ENCODE data around the gene HCN3. TPM values are rescaled to one million over a fixed set of nuclear protein-coding genes. Genes with fewer than 3 reads are reported as not detected.
"Not testable (repeated sequence)": the region's sequence is repeated elsewhere in the genome, so short reads cannot be mapped to it uniquely, and the experiment has no call there.

Gene HCN3
- total RNA-seq, 1 donor from 2014 or later = 1.6 TPM

- no peak for DNase-seq
These were observed 8.4 kb downstream of the HCN3 start for GRCh38 chr1:155285631-155286044.

DNA sequence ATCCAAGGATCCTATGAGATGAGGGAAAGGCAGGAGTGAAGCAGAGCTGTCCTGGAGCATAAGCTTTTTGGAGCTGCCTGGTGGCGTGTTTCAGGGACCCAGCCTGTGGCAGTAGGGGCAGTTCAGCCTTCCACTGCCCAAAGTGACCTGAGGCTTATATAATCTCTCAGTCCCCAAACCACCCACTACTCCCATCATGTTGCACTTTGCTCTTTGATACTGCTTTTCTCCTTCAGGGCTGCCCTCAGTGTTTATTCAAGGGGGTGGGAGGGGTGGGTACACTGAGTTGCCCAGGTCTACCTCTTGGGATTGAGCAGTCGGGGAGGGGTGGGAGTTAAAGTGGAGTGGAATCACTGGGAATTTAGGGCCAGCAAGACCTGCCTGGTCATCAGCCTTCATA, 9.3 kb downstream of the HCN3 start:
- no peak for DNase-seq

GRCh38 chr1:155287987-155288543, 10.8 kb downstream of the HCN3 start:
- DNase-seq = no peak

- not testable (repeated sequence) for DNase-seq
These were observed 13.7 kb downstream of the HCN3 start for GRCh38 chr1:155291006-155291405.

DNA sequence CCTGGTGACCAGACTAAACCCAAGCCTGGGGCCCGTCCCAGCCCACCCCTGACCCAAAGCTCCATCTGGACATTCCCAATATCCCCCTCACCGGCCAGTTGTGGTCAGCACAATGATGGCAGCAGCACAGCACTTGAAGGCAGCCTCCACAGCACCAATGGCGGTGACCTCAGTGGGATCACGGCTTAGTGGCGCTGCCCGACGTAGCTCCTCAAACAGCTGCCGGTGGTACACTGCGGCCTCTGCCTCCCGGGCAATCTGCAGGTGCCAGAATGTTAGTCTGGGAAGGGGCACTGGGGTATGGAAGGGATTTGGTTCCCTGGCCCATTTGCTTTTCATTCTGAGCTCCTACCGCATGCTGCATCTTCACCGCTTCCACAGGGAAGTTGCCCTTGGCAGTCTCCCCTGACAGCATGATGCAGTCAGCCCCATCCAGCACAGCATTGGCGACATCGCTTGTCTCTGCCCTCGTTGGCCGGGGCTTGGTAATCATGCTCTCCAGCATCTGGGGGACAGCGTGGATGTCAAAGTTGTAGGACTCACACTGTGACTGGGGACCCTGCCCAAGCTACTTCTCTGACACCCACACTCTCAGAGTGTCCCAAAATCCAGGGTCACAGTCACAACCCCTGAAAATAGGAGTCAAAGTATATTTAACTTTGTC, 16.0 kb downstream of the HCN3 start:
- DNase-seq = no peak

GRCh38 chr1:155294520-155295182, 17.4 kb downstream of the HCN3 start:
- DNase-seq = no peak

DNA sequence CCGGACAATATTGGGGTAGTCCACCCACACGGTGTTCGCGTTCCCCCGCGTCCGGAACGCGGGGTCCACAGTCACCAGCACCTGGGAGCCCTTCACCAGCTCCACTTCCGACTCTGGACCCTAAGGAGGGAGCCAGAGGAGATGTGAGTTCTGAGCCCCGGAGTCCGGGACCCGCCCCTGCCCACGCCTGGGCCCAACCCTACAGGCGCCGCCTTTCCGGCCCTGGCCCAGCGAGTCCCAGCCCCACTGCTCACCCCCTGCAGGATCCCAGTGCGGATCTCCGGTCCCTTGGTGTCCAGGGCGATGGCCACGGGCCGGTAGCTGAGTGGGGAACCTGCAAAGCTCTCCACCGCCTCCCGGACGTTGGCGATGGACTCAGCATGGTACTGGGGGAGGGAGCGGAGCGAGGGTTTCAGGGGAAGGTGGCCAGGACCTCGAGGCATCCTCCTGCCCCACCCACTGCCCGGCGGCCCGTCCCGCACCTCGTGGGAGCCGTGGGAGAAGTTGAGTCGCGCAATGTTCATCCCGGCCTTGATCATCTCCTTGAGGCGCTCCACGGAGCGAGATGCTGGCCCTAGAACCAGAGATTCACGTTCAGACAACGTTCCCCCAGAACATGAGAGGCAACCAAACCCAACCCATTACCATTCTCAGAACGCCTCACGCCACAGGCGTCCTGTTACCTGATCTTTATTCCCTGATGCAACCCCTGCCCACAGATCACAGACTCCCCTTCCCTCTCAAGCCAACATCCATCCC, 18.1 kb downstream of the HCN3 start:
- no peak for DNase-seq

GRCh38 chr1:155295942-155296267, 18.6 kb downstream of the HCN3 start:
- DNase-seq = no peak

- no peak for DNase-seq
These were observed 19.4 kb downstream of the HCN3 start for GRCh38 chr1:155296661-155297060.

GRCh38 chr1:155297384-155297783, 20.1 kb downstream of the HCN3 start:
- no peak for DNase-seq

- no peak for DNase-seq
These were observed 22.8 kb downstream of the HCN3 start for GRCh38 chr1:155300024-155300423.

- no peak for DNase-seq
These were observed 23.5 kb downstream of the HCN3 start for GRCh38 chr1:155300553-155301329.

- no peak for DNase-seq
These were observed 24.1 kb downstream of the HCN3 start, which contains the start of gene PKLR for GRCh38 chr1:155301342-155301841. Gene PKLR, minus strand, starts transcription at chr1:155301438. Its CDS starts 43 bp downstream, at chr1:155301395.

- no peak for DNase-seq
These were observed 27.3 kb downstream of the HCN3 start for GRCh38 chr1:155304558-155305063.

DNA sequence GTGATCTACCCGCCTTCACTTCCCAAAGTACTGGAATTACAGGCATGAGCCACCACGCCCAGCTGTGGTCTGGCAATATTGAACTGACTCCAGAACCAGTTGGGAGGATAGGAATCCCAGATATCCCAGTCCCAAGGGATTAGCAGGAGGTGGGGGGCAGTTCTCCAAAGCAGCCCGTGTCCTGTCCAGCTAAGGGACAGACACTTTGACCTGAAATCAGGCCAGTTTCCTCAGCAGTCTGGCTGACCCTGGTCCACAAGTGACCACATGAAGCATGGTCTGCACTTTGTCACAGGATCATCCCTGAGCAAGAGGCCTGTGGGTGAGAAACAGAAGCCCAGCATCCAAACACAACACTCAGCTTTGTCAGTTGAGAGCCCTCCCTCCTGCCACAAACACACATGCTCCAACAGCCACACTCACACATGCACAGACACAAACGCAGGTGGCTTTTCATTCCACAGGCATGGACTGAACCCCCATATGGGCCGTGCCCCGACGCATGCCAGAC, 28.7 kb downstream of the HCN3 start:
- DNase-seq = no peak

DNA sequence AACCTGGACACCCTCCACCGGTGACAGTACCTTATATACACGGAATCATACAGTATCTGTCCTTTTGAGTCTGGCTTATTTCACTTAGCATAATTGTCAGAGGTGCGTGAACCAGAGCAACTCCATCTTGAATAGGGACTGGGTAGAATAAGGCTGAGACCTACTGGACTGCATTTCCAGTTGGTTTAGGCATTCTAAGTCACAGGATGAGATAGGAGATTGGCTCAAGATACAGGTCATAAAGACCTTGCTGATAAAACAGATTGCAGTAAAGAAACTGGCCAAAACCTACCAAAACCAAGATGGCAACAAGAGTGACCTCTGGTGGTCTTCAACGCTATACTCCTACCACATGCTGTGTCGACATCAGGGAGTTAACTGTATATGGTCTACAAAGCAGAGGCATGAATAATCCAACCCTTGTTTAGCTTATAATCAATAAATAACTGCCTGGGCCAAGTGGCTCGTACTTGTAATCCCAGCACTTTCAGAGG, 30.0 kb downstream of the HCN3 start:
- peak; percentile 66 for DNase-seq

DNA sequence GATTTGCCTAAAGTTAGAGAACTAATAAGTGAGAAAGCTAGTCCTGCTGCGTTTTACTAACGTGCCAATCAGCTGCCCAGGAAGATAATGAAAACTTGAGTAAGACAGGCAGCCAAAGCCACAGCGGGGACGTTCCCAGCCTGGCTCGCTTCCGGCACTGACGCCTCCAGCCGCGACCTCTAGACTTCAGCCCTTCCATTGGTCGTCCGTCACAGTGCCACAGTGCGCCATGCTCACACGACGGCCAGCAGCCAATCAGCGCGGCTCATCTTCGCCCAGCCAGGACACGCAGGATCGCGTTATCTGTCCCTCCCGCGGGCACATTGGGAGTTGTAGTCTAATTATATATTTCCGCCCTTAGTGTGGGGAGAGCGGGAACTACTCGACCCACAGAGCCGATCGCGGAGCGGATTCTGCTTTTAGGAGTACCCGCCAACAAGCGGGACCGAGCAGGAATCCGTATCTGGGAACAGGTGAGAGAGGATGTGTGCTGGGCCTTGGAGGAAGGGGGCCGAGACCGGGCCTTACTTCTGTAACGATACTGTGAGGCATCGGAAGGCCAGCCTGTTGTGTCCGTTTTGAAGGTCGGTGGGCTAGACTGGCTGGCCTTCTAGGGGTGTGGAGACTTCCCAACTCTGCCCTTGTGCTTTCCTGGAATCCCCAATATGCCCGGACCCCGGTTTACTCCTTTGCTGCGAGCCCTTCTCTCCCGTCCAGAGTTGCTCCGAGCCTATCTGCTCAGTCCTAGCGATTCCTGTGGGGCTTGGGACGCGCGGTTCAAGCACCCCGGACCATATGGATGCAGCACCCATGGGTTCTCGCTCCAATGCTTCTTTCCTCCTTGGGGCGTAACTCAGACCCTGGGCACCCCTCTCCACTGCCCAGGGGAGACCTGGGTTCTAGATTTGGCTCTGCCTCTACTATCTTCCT, 31.5 kb downstream of the HCN3 start, which contains the start of gene FDPS:
Gene FDPS, plus strand, starts transcription at position 374 of the 930 bp plus-strand sequence. CDS start 924 bp downstream, outside the sequence.
- peak; percentile 100 for DNase-seq

- DNase-seq = peak; percentile 45
These were observed 32.3 kb downstream of the HCN3 start for GRCh38 chr1:155309423-155310021.

GRCh38 chr1:155313261-155313660, 36.0 kb downstream of the HCN3 start:
- peak; percentile 72 for DNase-seq

GRCh38 chr1:155316922-155317321, 39.7 kb downstream of the HCN3 start:
- no peak for DNase-seq
